H7 (cell line): ENCODE data around the gene ARRDC3. TPM values are rescaled to one million over a fixed set of nuclear protein-coding genes. Genes with fewer than 3 reads are reported as not detected.

Experiments
- DNase-seq: peaks from one replicate; pipeline ENCODE4 v3.0.0; 2012
- H3K27me3 ChIP-seq: 2 replicates; pipeline ENCODE4 v1.6.0; 2011; ENCODE audit warnings: mild to moderate bottlenecking, low read length; ENCODE audit not compliant: control insufficient read depth, insufficient read depth
- H3K36me3 ChIP-seq: replicated peaks from 2 replicates; pipeline ENCODE4 v1.5.1; 2011; ENCODE audit warnings: low read length; ENCODE audit not compliant: control insufficient read depth, insufficient read depth
- H3K4me3 ChIP-seq: 2 replicates; pipeline ENCODE4 v1.5.1; 2011; ENCODE audit warnings: low read depth, mild to moderate bottlenecking, control low read depth, low read length, moderate library complexity; ENCODE audit not compliant: insufficient read depth
- total RNA-seq: library from RNA; depleted of rRNA; stranded (reverse); fragments of >200 nt; shearing (Covaris generic); gene quantifications from 2 replicates; pipeline ENCODE4 v1.2.3, GENCODE V29; 2014

The ARRDC3 gene
- total RNA-seq, 1 experiment from 2014 or later: 21.3 TPM

DNA sequence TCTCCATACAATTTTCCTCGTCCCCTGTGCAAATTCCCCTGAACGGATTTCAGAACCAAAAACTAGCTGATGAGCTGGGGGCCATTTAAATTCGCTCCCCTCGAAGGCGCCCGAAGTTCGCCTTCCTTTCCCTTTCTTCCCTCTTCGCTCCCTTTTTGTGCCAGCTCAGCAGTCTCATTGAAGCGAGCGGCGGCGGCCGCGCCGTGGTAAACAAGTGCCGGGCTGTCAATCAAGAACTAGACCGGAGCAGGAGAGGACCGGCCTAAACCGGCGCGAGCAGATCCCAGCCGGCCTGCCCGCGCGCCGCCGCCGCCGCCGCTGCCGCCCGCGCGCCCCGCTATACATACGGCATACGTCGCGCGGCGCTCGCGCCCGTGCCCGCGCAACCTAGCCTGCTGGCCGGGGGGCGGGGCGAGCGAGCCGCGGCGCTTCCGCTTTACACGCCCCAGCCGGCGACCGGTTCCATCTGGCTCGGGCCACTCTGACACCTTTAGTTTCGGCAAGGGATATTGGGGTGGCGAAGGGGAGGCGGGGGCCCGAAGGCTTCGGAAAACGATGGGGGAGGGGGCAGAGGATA, 3.1 kb downstream of the ARRDC3 start:
- peak; percentile 91 for DNase-seq
- peak overlapping the region; percentile 88 for H3K4me3 ChIP-seq
- H3K27me3 ChIP-seq: no peaks in the 10 kb centered on the region
- peaks cover 2% of the 10 kb centered on the region; the same call in 1 of the 2 replicates for H3K36me3 ChIP-seq

- H3K36me3 ChIP-seq: peaks cover 7% of the 10 kb centered on the region
- H3K27me3 ChIP-seq: no peaks in the 10 kb centered on the region
- peak overlapping the region; percentile 57 for H3K4me3 ChIP-seq
- no peak for DNase-seq
These were observed 3.7 kb downstream of the ARRDC3 start for GRCh38 chr5:91379246-91379913.

- no peak for DNase-seq
- Histone ChIP-seq H3K36me3 (peaks cover 9% of the 10 kb centered on the region), H3K4me3 (no peak overlapping the region), H3K27me3 (no peaks in the 10 kb centered on the region)
These were observed 4.3 kb downstream of the ARRDC3 start for GRCh38 chr5:91378752-91379211.

DNA sequence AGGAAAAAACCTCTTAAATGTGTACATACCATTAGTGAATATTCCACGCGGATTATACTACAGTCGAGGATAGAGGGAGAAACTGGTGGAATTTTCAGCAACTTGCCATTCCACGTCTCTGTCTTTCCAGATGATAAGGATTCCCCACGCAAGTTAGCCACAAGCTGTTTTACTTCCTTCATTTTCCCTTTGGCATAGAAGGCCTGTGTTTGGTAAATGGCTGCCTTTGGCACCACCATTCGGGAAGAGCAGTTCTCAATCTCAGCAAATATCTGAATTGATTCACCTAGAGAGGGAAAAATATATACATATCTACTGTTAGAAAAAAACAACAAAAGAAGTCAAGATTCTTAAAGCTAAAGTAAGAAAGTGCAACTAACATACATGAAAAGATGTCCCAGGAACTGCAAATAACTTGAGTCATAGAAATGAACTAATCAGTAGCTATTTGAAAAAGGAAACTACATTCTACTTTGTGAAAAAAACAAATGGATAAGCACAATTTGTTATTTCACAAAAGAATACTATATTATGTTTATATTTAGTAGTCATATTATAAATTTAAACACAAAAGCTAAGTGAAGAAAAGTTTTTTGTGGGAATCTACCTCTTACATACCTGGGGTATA, 8.1 kb downstream of the ARRDC3 start:
- DNase-seq: no peak
- H3K36me3 ChIP-seq: peaks cover 24% of the 10 kb centered on the region
- no peaks in the 10 kb centered on the region for H3K27me3 ChIP-seq
- H3K4me3 ChIP-seq: no peak overlapping the region

DNA sequence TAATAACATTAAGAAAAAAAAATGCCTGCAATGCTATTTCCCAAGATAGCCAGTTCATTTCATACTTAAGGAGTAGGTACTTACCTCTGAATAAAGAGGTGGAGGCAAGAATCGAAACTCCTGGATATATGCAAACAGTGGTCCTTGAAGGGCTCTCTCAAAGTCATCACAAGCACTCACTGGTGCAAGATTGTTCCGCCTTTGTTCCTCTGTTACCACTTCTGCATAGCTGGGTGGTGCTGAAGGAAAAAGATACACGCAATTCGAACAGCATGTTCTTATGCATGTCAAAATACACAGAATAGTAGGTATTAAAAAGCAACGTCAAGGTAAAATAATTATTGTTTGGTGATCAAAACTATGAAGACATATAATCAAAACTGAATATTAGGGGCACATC, 9.5 kb downstream of the ARRDC3 start:
- DNase-seq: no peak
- Histone ChIP-seq H3K27me3 (no peaks in the 10 kb centered on the region), H3K36me3 (peaks cover 24% of the 10 kb centered on the region), H3K4me3 (no peak overlapping the region)

DNA sequence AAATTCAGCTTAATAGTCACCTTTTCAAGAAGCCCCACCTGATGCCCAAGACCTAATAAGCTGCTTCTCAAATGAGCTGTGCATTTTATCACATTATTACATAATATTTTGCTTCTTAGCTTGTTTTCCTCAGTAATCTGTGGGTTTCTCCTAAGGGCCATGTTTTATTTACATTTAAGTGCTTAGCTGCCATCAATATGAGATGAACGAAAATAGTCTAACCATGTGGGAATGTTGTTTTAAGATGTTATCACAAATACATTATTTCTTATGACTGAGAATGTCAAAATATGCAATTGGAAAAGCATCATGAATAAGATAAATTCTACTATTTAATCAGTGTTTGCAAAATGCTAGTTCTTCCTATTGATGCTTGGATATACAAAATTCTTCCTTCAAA, 10.1 kb downstream of the ARRDC3 start:
- peaks cover 24% of the 10 kb centered on the region for H3K36me3 ChIP-seq
- H3K27me3 ChIP-seq: no peaks in the 10 kb centered on the region
- DNase-seq: no peak
- H3K4me3 ChIP-seq: no peak overlapping the region

GRCh38 chr5:91369480-91369879, 13.6 kb downstream of the ARRDC3 start:
- Histone ChIP-seq H3K36me3 (peaks cover 18% of the 10 kb centered on the region), H3K4me3 (no peak overlapping the region)

GRCh38 chr5:91367908-91368648, 15.0 kb downstream of the ARRDC3 start:
- DNase-seq: no peak
- Histone ChIP-seq H3K27me3 (no peaks in the 10 kb centered on the region), H3K36me3 (peaks cover 12% of the 10 kb centered on the region), H3K4me3 (no peak overlapping the region)

More at GRCh38 chr5:91369480-91369879, 13.6 kb downstream of the ARRDC3 start:
- no peak for DNase-seq
- H3K27me3 ChIP-seq: no peaks in the 10 kb centered on the region

DNA sequence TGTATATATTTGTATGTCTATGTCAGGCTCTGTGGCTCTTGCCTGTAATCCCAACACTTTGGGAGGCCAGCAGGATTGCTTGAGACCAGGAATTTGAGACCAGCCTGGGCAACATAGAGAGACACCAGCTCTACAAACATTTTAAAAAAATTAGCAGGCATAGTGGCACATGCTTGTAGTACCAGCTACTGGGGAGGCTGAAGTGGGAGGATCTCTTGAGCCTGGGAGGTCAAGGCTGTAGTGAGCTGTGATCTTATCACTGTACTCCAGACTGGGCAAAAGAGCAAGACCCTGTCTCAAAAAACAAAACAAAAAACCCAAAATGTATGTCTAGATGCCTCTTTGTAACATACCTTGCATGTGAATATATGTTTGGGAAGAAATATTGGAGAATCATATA, 15.8 kb downstream of the ARRDC3 start:
- no peak for DNase-seq
- H3K4me3 ChIP-seq: no peak overlapping the region
- no peaks in the 10 kb centered on the region for H3K27me3 ChIP-seq
- peaks cover 9% of the 10 kb centered on the region for H3K36me3 ChIP-seq

DNA sequence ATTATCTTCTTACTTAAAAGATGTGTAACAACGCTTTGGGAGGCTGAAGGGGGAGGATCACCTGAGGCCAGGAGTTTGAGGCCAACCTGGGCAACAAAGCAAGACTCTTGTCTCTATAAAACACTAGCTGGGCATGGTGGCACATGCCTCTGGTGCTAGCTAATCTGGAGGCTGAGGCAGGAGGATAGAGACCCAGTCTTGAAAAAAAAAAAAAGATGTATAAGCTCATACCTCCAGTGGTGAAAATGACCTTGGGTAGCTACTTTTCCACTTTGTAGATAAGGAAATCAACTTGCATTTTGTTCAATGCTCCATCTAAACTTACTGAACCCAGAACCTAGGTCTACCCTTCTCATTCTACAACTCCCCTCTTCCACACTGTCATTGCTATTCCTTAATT, 16.6 kb downstream of the ARRDC3 start:
- H3K36me3 ChIP-seq: peaks cover 9% of the 10 kb centered on the region
- no peak for DNase-seq
- H3K27me3 ChIP-seq: no peaks in the 10 kb centered on the region
- H3K4me3 ChIP-seq: no peak overlapping the region

DNA sequence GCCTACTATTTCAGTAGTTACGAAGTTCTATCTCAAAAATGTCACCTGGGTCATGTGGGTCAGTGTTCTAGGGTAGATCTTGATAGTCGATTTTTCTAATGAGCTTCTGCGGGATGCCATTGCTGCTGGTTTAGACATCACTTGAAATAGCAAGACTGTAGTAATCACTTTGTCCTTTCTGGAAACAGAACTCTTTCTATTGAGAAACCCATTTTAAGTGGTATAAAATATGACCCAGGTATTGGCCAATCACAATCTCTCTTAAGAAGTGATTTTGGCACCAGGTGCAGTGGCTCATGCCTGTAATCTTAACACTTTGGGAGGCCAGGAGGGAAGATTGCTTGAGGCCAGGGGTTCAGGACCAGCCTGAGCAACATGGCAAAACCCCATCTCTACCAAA, 17.6 kb downstream of the ARRDC3 start:
- Histone ChIP-seq H3K36me3 (peaks cover 3% of the 10 kb centered on the region), H3K4me3 (no peak overlapping the region), H3K27me3 (no peaks in the 10 kb centered on the region)
- DNase-seq: no peak

GRCh38 chr5:91362935-91363334, 20.2 kb downstream of the ARRDC3 start:
- Histone ChIP-seq H3K4me3 (no peak overlapping the region), H3K27me3 (no peaks in the 10 kb centered on the region), H3K36me3 (no peaks in the 10 kb centered on the region)
- no peak for DNase-seq

- no peak for DNase-seq
- H3K36me3 ChIP-seq: no peaks in the 10 kb centered on the region
- H3K27me3 ChIP-seq: no peaks in the 10 kb centered on the region
- no peak overlapping the region for H3K4me3 ChIP-seq
These were observed 21.3 kb downstream of the ARRDC3 start for GRCh38 chr5:91361790-91362189.

DNA sequence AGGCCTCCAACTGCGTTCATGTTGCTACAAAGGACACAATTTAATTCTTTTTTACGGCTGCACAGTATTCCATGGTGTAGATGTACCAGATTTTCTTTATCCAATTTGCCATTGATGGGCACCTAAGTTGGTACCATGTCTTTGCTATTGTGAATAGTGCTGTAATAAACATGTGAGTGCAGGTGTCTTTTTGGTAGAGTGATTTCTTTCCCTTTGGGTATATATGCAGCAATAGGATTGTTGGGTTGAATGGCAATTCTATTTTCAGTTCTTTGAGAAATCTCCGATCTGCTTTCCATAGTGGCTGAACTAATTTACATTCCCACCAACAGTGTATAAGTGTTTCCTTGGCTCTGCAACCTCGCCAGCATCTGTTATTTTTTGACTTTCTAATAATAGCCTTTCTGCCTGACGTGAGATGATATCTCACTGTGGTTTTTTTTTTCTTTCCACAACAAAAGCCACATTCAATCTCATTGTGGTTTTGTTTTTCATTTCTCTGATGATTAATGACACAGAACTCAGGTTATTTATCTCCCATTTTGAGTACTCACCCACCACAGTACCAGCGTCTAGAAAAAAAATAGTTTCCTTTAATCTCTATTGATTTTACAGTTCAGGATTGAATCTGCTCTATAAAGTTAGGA, 21.9 kb downstream of the ARRDC3 start:
- H3K36me3 ChIP-seq: no peaks in the 10 kb centered on the region
- H3K4me3 ChIP-seq: no peak overlapping the region
- DNase-seq: no peak
- H3K27me3 ChIP-seq: no peaks in the 10 kb centered on the region
